ENCODE results near the gene CWF19L1.
A peak's percentile ranks its signal among the peaks of the same experiment; 100 is the strongest.

Gene CWF19L1

GRCh38 chr10:100222529-100222928 lies 44.9 kb downstream of the CWF19L1 start:
- Mint-ChIP-seq H3K4me3 (no peak overlapping the region), H3K27me3 (no peaks in the 10 kb centered on the region), H3K27ac (no peak overlapping the region), H3K4me1 (ENCODE audit: low read depth) (peaks cover 12% of the 10 kb centered on the region), H3K9me3 (no peaks in the 10 kb centered on the region), H3K36me3 (ENCODE audit: low read depth) (peaks cover 78% of the 10 kb centered on the region)

GRCh38 chr10:100216006-100216405 lies 51.4 kb downstream of the CWF19L1 start:
- H3K4me3 Mint-ChIP-seq = no peak overlapping the region
- no peaks in the 10 kb centered on the region for H3K9me3 Mint-ChIP-seq
- H3K36me3 Mint-ChIP-seq (ENCODE audit: low read depth) = peaks cover 82% of the 10 kb centered on the region
- no peaks in the 10 kb centered on the region for H3K4me1 Mint-ChIP-seq (ENCODE audit: low read depth)
- no peak overlapping the region for H3K27ac Mint-ChIP-seq
- H3K27me3 Mint-ChIP-seq = no peaks in the 10 kb centered on the region

- H3K27me3 Mint-ChIP-seq = no peaks in the 10 kb centered on the region
- peaks cover 74% of the 10 kb centered on the region for H3K36me3 Mint-ChIP-seq (ENCODE audit: low read depth)
- no peaks in the 10 kb centered on the region for H3K4me1 Mint-ChIP-seq (ENCODE audit: low read depth)
- no peaks in the 10 kb centered on the region for H3K9me3 Mint-ChIP-seq
- H3K4me3 Mint-ChIP-seq = no peak overlapping the region
- no peak overlapping the region for H3K27ac Mint-ChIP-seq
These were observed 58.1 kb downstream of the CWF19L1 start for GRCh38 chr10:100209303-100209702.

GRCh38 chr10:100208276-100208675 lies 59.2 kb downstream of the CWF19L1 start:
- H3K4me1 Mint-ChIP-seq (ENCODE audit: low read depth) = no peaks in the 10 kb centered on the region
- H3K27me3 Mint-ChIP-seq = no peaks in the 10 kb centered on the region
- H3K4me3 Mint-ChIP-seq = no peak overlapping the region
- no peaks in the 10 kb centered on the region for H3K9me3 Mint-ChIP-seq
- peaks cover 77% of the 10 kb centered on the region for H3K36me3 Mint-ChIP-seq (ENCODE audit: low read depth)
- H3K27ac Mint-ChIP-seq = no peak overlapping the region

- Mint-ChIP-seq H3K4me1 (ENCODE audit: low read depth) (no peaks in the 10 kb centered on the region), H3K9me3 (no peaks in the 10 kb centered on the region), H3K36me3 (ENCODE audit: low read depth) (peaks cover 74% of the 10 kb centered on the region), H3K4me3 (no peak overlapping the region), H3K27me3 (no peaks in the 10 kb centered on the region), H3K27ac (no peak overlapping the region)
These were observed 63.1 kb downstream of the CWF19L1 start for GRCh38 chr10:100204370-100204769.

GRCh38 chr10:100201549-100201948 lies 65.9 kb downstream of the CWF19L1 start:
- Mint-ChIP-seq H3K4me1 (ENCODE audit: low read depth) (no peaks in the 10 kb centered on the region), H3K9me3 (no peaks in the 10 kb centered on the region)

GRCh38 chr10:100194711-100195110 lies 72.7 kb downstream of the CWF19L1 start:
- no peak overlapping the region for H3K27ac Mint-ChIP-seq
- peaks cover 3% of the 10 kb centered on the region for H3K4me1 Mint-ChIP-seq (ENCODE audit: low read depth)
- peaks cover 66% of the 10 kb centered on the region for H3K36me3 Mint-ChIP-seq (ENCODE audit: low read depth)
- H3K27me3 Mint-ChIP-seq = no peaks in the 10 kb centered on the region
- no peaks in the 10 kb centered on the region for H3K9me3 Mint-ChIP-seq
- H3K4me3 Mint-ChIP-seq = no peak overlapping the region

More at GRCh38 chr10:100201549-100201948, 65.9 kb downstream of the CWF19L1 start:
- H3K27ac Mint-ChIP-seq = no peak overlapping the region
- no peak overlapping the region for H3K4me3 Mint-ChIP-seq
- peaks cover 80% of the 10 kb centered on the region for H3K36me3 Mint-ChIP-seq (ENCODE audit: low read depth)
- H3K27me3 Mint-ChIP-seq = no peaks in the 10 kb centered on the region

GRCh38 chr10:100192350-100192749 lies 75.1 kb downstream of the CWF19L1 start:
- H3K36me3 Mint-ChIP-seq (ENCODE audit: low read depth) = peaks cover 68% of the 10 kb centered on the region

GRCh38 chr10:100186253-100187212 lies 80.9 kb downstream of the CWF19L1 start:
- Mint-ChIP-seq H3K27ac (peak overlapping the region; percentile 89), H3K9me3 (no peaks in the 10 kb centered on the region), H3K36me3 (ENCODE audit: low read depth) (peaks cover 73% of the 10 kb centered on the region), H3K4me3 (peak overlapping the region; percentile 90), H3K27me3 (no peaks in the 10 kb centered on the region), H3K4me1 (ENCODE audit: low read depth) (peaks cover 56% of the 10 kb centered on the region)

More at GRCh38 chr10:100192350-100192749, 75.1 kb downstream of the CWF19L1 start:
- Mint-ChIP-seq H3K27ac (no peak overlapping the region), H3K4me1 (ENCODE audit: low read depth) (peaks cover 24% of the 10 kb centered on the region), H3K9me3 (no peaks in the 10 kb centered on the region), H3K27me3 (no peaks in the 10 kb centered on the region), H3K4me3 (no peak overlapping the region)

- Mint-ChIP-seq H3K9me3 (no peaks in the 10 kb centered on the region), H3K27ac (peak within 1 kb of the TSS; percentile 89), H3K4me1 (ENCODE audit: low read depth) (peaks cover 54% of the 10 kb centered on the region), H3K4me3 (peak within 1 kb of the TSS; percentile 90), H3K27me3 (no peaks in the 10 kb centered on the region), H3K36me3 (ENCODE audit: low read depth) (peaks cover 71% of the 10 kb centered on the region)
These were observed 81.8 kb downstream of the CWF19L1 start, which contains the start of gene ERLIN1 for GRCh38 chr10:100185364-100186252. Gene ERLIN1 (minus strand): TSS chr10:100186029. CDS start chr10:100185626, 403 bp downstream.

GRCh38 chr10:100184840-100185239 lies 82.6 kb downstream of the CWF19L1 start:
- peak overlapping the region; percentile 89 for H3K27ac Mint-ChIP-seq
- peaks cover 75% of the 10 kb centered on the region for H3K36me3 Mint-ChIP-seq (ENCODE audit: low read depth)
- H3K4me1 Mint-ChIP-seq (ENCODE audit: low read depth) = peaks cover 58% of the 10 kb centered on the region
- peak overlapping the region; percentile 90 for H3K4me3 Mint-ChIP-seq
- H3K9me3 Mint-ChIP-seq = no peaks in the 10 kb centered on the region
- no peaks in the 10 kb centered on the region for H3K27me3 Mint-ChIP-seq

GRCh38 chr10:100184426-100184825 lies 83.0 kb downstream of the CWF19L1 start:
- Mint-ChIP-seq H3K27me3 (no peaks in the 10 kb centered on the region), H3K9me3 (no peaks in the 10 kb centered on the region), H3K27ac (peak overlapping the region; percentile 89), H3K36me3 (ENCODE audit: low read depth) (peaks cover 76% of the 10 kb centered on the region), H3K4me3 (peak overlapping the region; percentile 90), H3K4me1 (ENCODE audit: low read depth) (peaks cover 57% of the 10 kb centered on the region)

- H3K4me3 Mint-ChIP-seq = peak overlapping the region; percentile 90
- H3K4me1 Mint-ChIP-seq (ENCODE audit: low read depth) = peaks cover 47% of the 10 kb centered on the region
- H3K27ac Mint-ChIP-seq = no peak overlapping the region
- no peaks in the 10 kb centered on the region for H3K9me3 Mint-ChIP-seq
- H3K27me3 Mint-ChIP-seq = no peaks in the 10 kb centered on the region
- peaks cover 73% of the 10 kb centered on the region for H3K36me3 Mint-ChIP-seq (ENCODE audit: low read depth)
These were observed 84.0 kb downstream of the CWF19L1 start for GRCh38 chr10:100183481-100183880.

- no peak overlapping the region for H3K27ac Mint-ChIP-seq
- H3K9me3 Mint-ChIP-seq = no peaks in the 10 kb centered on the region
- H3K4me1 Mint-ChIP-seq (ENCODE audit: low read depth) = peaks cover 43% of the 10 kb centered on the region
- H3K36me3 Mint-ChIP-seq (ENCODE audit: low read depth) = peaks cover 73% of the 10 kb centered on the region
- no peaks in the 10 kb centered on the region for H3K27me3 Mint-ChIP-seq
- H3K4me3 Mint-ChIP-seq = no peak overlapping the region
These were observed 84.5 kb downstream of the CWF19L1 start for GRCh38 chr10:100182908-100183307.

Data from stimulated activated naive CD8-positive, alpha-beta T cell treated with anti-CD3 and anti-CD28 coated beads, Interleukin-15, Interleukin-2, amounts not matched to agents 100 ng/mL and 50 ng/mL, for 24 hours (primary cell).